HG02973 (cell line): Measurements from ENCODE around the gene MRPL3.
A peak's percentile ranks its signal among the peaks of the same experiment; 100 is the strongest.

Experiments
- ATAC-seq: cut with Tn5 transposase; IDR thresholded peaks from one replicate; pipeline ENCODE4 v1.9.1; 2021; ENCODE audit warnings: moderate library complexity; ENCODE audit not compliant: unreplicated experiment

Gene MRPL3

DNA sequence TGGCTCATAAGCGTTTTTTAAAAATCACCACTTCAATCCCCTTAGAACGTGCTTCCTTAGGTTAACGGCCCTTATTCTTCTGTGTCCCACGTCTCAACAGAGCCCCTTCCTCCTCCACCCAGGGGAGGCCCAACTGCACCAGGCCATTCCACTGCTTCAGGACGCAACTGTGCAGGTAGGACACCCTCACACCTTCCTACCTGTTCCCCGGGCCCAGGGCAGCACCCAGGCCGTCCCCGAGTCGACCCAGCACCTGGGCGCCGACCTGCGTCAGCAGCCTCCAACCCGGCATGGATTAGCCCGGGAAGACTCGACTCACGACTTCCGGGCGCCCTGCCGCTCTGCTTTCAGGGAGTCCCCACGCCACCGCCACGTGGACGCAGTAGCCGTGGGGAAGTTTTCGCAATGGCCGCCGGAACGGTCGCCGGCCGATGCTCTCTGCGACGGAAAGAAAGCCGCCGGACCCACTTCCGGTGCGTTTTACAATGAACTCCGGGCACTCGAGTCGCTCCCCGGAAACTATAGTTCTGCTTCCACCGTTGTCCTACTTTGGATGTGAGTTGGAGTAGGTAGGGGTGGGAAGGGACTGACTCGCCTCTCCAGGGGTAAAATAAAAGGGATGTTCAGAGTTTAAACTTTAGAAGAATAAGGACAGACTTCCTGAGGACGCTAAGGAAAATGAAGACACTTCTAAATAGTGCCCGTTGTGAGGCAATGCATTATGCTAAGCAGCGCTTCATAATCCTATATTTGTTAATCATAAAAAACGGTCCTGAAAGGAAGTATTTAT, at the start of gene MRPL3:
TSS of gene MRPL3 (minus strand) at position 442 of the 790 bp plus-strand sequence. CDS start at position 292, 150 bp downstream.
- peak; percentile 95 for ATAC-seq

DNA sequence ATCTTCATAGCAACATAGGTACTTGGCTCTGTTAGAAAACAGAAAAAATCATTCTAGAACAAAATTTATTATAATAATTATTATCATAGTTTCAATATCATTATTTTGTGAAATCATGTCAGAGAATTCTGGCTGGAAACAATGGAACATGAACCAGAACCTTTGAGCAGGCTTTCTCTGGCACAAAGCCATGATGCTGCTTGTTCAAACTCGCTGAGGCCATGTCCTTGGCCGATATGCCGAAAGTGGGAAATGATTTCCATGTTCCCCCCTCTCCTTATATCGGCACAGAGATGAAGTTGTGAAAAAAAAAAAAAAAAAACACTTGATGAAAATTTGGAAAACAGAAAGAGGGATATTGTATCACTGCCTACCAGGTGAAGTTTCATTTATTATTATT, 49.0 kb upstream of the MRPL3 start:
- ATAC-seq: no peak

DNA sequence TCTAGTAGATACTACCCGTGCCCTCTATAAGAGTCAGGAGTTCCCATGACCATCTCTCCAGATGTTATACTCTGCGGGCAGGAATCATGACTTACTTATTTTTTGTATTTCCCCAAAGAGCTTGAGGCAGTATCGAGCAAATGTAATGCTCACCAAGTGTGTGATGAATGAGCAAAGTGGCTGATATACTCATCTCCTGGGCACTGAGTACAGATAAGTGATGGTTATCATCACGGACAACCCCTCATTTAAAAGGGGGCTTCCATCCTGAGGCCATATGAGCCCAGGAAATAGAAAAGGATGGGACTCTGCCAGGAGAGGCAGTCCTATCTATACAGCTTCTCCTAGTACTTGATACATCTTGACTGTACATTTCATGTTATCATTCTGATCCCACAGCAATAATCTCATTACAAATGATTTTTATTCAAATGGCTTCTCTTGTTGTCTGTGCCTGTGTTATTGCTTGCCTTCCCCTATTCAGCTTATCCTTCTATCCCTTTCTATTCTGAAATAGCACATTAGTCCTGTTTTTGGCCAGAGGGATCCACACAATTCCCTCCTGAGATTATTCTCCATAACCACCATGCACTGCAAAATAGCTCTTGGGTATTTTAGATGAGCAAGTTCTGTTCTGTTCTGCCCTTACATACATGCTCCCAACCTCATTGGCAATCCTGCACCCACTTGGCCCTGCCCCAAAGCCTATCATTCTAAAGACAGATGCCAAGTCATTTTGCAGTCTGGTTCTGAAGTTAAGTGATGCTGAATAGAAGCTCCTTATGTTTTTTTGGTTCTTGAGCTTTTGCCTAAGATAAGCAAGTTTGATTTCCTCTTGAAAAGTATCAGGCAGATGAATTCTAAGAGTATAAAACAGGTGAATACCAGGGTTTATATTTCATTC, 48.0 kb upstream of the MRPL3 start:
- ATAC-seq: no peak

DNA sequence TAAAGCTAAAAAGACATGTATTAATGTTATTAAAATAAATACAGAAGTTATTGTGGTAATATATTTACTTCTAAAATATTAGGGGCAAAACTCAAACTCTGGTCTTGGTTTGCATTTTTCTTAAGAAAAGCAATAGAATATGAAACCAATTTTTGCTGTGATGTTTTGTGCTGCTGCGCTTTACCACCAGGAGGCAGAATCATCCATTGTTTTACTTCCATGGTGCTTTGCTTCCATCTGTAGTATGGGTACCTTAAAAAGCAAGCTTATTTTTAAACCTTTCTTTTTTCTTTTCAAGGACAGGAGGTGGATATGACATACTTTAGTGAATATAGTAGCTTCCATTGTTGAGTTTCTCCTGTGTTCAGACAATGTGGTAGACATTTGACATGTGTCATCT, 46.6 kb upstream of the MRPL3 start:
- no peak for ATAC-seq

DNA sequence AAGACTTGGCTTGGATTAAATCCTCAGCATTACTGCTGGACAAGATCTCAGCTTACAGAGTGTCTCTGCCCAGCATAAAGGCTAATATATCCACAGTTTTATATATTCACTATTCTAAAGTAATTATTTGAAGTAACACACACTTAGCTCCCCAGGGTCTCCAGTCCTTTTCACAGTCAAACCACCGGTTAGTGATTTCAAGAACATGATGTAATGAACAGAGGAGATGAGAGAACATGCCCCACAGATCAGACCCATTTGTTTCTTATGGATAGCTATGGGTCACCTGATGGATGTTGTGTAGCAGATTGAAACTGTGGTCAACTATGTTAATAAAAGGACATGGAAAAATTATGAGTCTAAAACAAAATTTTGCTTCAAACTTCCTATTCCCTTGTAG, 44.8 kb upstream of the MRPL3 start:
- ATAC-seq: no peak

DNA sequence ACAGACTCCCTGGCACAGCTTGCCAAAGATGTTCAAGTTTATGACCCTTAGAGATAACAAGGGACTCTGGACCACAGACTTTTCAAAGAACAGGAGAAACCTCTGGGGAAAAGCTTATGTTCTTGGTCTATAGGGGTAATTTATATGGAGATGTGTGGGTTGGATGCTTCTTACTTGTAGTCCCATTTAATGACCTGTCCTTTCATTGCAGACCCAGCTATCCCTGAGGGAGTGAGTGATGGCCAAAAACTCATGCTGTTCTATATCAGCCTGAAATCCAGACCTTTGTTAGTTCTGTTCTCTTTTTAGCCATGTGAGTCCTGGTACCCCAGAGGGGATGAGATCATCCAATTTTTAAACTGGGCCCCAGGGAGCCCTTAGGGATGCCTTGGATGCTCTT, 43.7 kb upstream of the MRPL3 start:
- ATAC-seq: no peak

DNA sequence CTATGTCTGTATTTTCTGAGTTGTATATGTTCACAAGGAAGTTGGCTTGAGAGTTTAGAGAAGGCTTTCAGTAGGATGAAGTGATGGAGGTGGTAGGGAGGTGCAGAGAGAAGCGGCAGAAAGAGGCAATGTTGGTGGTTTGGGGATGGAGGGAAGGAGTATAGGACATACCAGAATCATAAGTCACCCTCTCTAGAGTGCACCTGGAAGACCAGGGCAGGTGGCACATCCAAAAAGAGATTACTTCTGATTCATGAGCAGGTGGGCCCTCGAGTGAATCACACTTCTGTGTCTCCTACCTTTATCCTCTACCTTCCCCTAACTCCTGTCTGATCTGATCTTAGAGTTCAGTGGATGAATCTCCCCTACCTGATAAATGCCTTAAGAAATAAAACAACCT, 41.8 kb upstream of the MRPL3 start:
- ATAC-seq: no peak

DNA sequence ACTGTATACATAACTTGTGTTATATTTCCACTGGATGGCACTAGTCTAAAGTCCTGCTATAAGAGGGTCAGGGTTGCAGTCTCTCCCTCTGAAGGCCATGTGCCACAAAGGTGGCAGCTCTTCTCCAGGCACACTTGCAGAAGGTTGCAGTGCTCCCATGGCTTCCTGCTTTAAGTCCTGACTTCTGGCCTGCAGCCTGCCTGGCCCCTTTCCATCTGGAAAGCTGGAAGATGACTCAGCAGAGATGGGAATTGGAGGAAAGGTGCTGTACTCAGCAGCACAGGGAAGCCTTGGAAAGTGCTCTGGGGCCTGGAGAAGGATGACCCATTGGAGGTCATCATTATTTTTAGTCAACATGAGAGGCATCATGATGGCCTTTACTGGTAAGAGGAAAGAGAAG, 40.9 kb upstream of the MRPL3 start:
- ATAC-seq: no peak

DNA sequence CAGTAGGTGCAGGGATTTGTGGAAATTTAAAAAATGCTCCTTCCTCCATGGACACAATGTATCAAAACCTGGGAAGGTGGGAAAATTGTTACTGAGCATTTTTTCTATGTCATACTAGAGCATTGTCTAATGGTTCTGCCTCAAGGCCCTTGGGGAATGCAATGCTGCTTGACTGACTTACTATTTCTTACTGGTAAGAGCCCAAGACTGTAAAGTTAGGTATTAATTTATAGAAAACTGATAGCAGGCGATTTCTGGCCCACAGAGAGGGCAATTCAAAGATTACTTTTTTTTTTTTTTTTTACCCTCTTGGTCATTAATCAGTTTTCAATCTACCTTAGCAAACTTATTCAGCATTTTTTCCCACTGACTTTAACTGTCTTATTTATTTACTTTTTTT, 38.5 kb upstream of the MRPL3 start:
- ATAC-seq: no peak

DNA sequence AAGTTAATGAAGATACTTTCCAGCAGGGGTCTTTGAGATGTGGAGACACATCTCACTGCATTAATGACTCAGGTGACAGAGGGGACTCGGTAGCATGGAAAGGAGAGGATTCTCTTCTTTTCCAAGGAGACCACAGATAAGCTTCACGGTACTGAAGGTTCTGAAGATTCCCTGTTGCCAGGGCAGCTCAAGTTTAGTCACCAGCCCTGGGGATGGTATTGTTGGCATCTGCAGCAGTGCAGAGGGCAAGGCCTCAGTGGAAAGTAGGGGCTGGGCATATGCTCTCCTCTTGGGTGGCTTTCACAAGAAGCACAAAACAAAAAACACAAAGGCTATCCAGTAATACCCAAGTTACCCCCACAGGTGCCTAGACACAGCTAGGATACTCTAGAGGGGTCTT, 38.0 kb upstream of the MRPL3 start:
- no peak for ATAC-seq

DNA sequence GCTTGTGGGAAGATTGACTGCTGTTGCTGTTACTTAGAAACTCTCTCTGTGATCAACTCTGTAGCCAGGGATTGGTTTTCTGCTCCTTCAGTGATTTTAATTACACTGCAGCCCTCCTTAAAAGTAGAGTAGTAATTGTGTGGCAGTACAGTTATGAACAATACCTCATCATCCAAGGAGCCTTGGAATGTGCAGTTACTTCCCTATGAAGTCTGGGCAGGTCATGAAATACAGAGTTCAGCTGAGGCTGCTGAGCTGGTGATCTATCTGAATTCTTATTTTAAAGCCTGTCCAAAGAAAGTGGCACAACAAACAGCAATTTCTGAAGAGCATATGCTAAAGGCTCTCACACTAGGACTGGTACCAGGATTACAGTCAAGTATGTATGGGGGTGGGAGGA, 37.4 kb upstream of the MRPL3 start:
- no peak for ATAC-seq

DNA sequence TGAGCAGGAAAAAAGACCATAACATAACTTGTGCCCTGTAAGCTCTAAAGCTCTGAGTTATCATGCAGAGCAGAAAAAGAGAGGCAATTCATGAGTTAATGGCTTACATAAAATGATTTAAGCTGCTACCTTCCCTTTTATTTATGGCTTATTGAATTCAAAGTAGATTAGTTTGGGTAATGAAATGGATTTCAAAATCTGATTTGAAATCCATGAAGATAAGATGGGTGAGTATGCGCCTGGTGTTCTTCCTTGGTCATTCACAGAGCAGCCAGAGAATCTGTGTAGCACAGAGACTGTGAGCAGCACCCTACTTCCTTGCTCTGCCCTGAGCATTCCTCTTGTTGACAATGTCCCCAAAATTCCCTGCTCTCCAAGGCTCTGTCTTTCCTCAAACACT, 36.2 kb upstream of the MRPL3 start:
- ATAC-seq: no peak

DNA sequence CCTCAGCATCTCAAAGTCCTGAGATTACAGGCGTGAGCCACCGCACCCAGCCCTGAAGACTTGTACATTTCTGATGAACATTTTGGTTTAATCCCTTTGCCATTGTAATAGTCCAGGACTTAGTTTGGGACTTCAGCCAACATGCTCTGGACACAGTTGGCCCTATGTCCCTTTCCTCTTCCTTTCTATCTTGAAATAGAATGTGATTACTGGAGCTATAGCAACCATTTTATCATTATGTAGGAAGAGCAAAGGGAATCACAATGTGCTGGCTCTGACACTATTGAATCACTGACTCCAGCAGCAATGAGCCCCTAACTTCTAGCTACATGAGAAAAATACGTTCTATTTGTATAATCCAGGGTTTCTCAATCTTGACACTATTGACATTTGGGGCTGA, 34.8 kb upstream of the MRPL3 start:
- ATAC-seq: no peak

DNA sequence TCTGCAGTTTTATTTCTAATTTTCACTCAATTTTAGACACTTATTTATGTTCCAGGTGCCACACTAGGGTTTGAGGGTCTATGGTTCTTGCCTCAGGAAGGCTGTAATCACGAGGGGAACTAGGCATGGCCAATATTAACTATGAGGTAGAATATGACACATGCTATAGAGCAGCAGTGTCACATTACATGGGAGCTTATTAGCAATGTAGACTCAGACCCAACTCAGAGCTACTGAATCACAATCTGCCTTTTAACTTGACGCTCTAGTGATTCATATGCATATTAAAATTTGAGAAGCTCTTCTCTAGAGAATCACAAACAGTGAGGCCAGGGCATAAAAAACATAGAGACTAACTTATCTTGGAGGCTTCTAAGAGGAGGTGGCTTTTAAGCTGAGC, 32.8 kb upstream of the MRPL3 start:
- ATAC-seq: no peak

DNA sequence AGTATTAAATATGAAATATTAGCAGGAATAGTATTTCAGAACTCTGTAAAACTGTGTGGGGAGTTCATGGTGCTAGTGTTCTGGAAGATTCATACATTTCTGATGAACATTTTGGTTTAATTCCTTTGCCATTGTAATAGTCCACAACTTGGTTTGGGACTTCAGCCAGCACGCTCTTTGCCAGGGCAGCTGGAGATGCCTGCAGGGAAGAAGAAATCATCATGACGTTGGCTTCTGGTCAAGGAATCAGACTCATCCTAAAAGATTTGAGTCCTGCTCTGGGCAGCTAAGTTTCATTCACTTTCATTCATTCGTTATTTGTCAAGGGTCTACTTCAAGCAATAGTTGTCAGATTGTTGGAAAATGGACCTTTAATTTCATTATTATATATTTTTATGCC, 32.4 kb upstream of the MRPL3 start:
- ATAC-seq: no peak

DNA sequence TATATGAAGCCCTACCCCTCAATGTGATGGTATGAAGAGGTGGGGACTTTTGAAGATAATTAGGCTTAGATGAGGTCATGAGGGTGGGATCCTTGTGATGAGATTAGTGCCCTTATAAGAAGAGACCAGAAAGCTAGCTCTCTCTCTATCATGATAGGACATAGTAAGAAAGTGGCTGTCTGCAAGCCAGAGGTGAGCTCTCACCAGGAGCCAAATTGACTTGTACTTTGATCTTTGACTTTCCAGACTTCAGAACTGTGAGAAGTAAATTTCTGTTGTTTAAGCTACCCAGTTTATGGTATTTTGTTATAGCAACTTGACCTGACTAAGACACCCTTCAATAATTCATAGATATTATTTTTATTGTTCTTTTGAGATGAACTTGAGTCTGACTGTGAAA, 29.9 kb upstream of the MRPL3 start:
- no peak for ATAC-seq

DNA sequence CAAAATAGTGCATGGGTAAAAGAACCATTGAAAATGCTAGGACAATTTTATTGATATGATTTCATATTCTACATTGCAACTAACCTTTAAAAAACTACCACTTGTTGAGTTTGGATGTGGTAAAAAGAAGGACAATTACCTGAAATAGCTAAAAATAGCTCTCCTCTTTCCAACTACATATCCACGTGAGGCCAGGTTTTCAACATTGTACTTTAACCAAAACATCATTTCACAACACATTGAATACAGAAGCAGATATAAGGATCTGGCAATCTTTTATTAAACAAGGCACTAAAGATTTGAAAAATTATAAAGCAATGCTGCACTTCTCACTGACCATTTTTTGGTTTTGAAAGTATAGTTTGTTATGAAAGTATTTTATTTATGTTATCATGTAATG, 28.1 kb upstream of the MRPL3 start:
- no peak for ATAC-seq

DNA sequence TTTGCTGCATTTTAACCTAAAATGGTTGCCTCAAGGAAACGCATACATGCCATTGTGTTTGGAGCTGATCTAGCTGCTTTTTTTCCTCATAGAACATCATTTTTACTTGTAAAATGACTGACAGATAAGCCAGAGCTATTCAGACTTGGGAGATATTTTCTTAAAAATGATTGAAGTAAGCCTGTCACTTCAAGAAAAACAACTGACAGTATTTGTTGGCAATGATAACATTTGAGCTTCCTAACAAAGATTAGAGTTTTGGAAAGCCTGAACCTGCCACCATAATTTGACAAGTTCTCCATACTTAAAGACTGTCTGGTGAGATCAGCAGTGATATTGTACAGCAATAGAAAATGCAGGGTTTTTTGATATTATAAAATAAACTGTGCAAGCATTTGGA, 27.6 kb upstream of the MRPL3 start:
- no peak for ATAC-seq

DNA sequence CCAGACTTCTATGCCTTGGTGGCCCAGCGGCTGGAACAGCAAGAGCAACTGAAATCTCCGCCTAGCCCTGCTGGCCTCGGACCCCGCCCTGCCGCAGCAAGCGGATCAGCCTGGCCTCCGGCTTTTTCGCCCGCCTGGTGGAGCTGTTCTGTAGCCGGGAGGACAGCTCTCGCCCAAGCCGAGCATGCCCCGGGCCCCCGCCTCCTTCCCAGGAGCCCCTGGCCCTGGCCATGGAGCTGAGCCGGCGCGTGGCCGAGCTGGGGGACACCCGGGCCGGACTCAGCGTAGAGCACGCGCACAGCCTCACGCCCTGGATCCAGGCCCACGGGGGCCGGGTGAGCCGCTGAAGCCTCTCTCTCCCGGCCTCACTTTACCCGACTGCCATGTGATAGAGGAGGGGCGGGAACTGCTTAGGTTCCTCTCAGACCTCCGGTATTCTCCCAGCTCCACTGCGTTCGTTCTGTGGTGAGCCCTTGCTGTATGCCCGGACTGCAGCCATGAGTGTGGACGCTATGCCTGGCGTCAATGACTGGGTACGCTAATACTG, 24.1 kb upstream of the MRPL3 start:
- ATAC-seq: no peak

DNA sequence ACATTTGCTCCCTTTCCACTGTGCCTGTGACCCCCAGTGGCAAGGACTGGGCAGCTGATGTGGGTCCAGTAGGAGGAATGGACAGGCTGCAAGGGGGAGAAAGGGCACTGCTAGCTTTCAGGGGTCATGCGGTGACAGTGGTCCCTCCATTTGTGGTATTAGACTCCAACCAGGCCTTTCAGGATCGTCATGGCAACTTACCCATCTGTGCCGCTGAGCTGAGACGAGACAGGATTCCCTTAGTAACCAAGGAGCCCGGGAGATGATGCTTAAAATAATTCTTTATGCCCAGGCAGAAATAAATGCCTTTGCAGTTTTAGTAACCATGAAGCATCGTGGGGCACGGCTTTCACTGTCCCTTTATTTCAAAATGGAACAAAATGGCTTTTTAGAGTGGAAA, 15.9 kb upstream of the MRPL3 start:
- ATAC-seq: no peak

DNA sequence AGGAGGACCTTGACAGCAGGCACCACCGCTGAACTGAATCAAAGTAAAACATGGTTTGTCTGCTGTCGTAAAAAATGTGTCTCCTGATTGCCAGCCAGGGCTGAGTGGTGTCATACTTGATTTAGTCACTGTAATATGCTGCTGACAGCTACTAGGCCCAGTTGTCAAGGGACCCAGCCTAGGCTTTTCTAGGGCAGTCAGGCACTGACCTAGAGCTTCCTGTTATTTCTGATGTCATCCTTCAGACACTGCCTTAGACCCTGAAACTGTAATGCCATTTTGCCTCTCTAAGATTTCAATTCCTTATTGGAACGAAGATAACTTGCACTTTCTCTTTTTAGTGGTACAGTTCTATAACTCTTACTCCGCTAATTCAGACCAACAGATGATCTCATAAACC, 2.6 kb upstream of the MRPL3 start:
- no peak for ATAC-seq

DNA sequence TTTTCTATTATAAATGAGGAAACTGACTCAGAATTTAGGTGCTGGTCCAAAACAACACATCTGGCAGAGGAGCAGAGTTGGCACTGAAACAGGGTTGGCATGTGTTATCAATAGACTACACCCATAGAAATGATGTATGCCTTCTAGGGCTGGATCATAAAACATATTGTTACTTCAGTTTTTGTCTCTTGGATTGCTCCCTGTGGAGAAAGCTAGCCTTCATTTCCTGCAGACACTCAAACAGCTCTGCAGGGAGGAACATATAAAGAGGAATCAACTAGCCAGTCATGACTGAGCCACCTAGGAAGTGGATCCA, 507 bp upstream of the MRPL3 start:
- peak; percentile 5 for ATAC-seq
